GM12878 (cell line): ENCODE results near the gene LDLRAP1. TPM values are rescaled to one million over a fixed set of nuclear protein-coding genes. Genes with fewer than 3 reads are reported as not detected.

Source experiments
- ATAC-seq: fragments of 200-7000 bp; cut with Tn5 transposase; 3 replicates; pipeline ENCODE4 v1.9.1; 2020; ENCODE audit warnings: mild to moderate bottlenecking, moderate library complexity
- BruUV-seq: library from RNA; stranded (reverse); fragments of 400-500 nt; replicated peaks from 2 replicates; lab custom pipeline; 2021; lab: Mats Ljungman, UMichigan
- CTCF ChIA-PET: fragments of 300-600 bp; sonication (Branson Sonifier 250); formaldehyde crosslinking; extraction: SDS; loops from one replicate; lab custom pipeline; 2021; ENCODE audit warnings: inconsistent platforms; lab: Yijun Ruan, JAX
- POLR2A ChIA-PET: fragments of 350-600 bp; formaldehyde crosslinking; extraction: SDS; loops from one replicate; lab custom pipeline; 2021; ENCODE audit warnings: inconsistent platforms; lab: Charles Lee
- RAD21 ChIA-PET: fragments of 300-600 bp; sonication (Branson Sonifier 250); formaldehyde crosslinking; loops from one replicate; lab custom pipeline; 2023; ENCODE audit warnings: antibody characterized with exemption; ENCODE audit not compliant: unreplicated experiment; lab: Charles Lee
- SMC1A ChIA-PET: fragments of 300-600 bp; sonication (Branson Sonifier 250); formaldehyde crosslinking; loops from one replicate; lab custom pipeline; 2023; ENCODE audit not compliant: unreplicated experiment, uncharacterized antibody; lab: Charles Lee
- DNase-seq: peaks from one replicate; pipeline ENCODE4 v3.0.0-alpha.2; 2011; ENCODE audit warnings: low read depth, low spot score
- FAIRE-seq: peaks from 3 replicates; lab custom pipeline; 2011; peaks lifted over from hg19 to GRCh38; lab: Jason Lieb, UNC
- H2AFZ ChIP-seq: 2 replicates; pipeline ENCODE4 v1.6.0; 2011; ENCODE audit warnings: low read depth, low read length, control low read depth; ENCODE audit not compliant: control insufficient read depth
- H3K27ac ChIP-seq: 2 replicates; pipeline ENCODE4 v1.5.1; 2011; ENCODE audit warnings: control low read depth; ENCODE audit not compliant: control insufficient read depth, insufficient read depth
- H3K27me3 ChIP-seq, 2 experiments: replicated peaks in 1 of 2; 2 replicates each; pipeline versions ENCODE4 v1.6.0 to v1.6.1; 2011; ENCODE audit warnings: low read length in 1 of 2; ENCODE audit not compliant: control insufficient read depth in 2 of 2, insufficient read depth in 2 of 2
- H3K36me3 ChIP-seq, 2 experiments: 2 replicates each; pipeline ENCODE4 v1.5.1; 2011; ENCODE audit warnings: low read length in 1 of 2; ENCODE audit not compliant: control insufficient read depth in 2 of 2, insufficient read depth in 2 of 2
- H3K4me1 ChIP-seq: 2 replicates; pipeline ENCODE4 v1.6.1; 2011; ENCODE audit warnings: mild to moderate bottlenecking, low read length, moderate library complexity, mixed read lengths; ENCODE audit not compliant: control insufficient read depth, insufficient read depth
- H3K4me2 ChIP-seq: 2 replicates; pipeline ENCODE4 v1.6.0; 2011; ENCODE audit warnings: control low read depth; ENCODE audit not compliant: control insufficient read depth, insufficient read depth
- H3K4me3 ChIP-seq: fragments of 200-600 bp; sonication (generic); 2 replicates; pipeline ENCODE4 v1.5.1; 2016
- H3K79me2 ChIP-seq: 2 replicates; pipeline ENCODE4 v1.6.0; 2011; ENCODE audit warnings: low read length; ENCODE audit not compliant: control insufficient read depth, insufficient read depth
- H3K9ac ChIP-seq: 2 replicates; pipeline ENCODE4 v1.8.0; 2011; ENCODE audit warnings: low read length, control low read depth, mixed read lengths; ENCODE audit not compliant: control insufficient read depth, insufficient read depth
- H3K9me3 ChIP-seq: replicated peaks from 3 replicates; pipeline ENCODE4 v1.5.1; 2011; ENCODE audit warnings: mild to moderate bottlenecking, low read length; ENCODE audit not compliant: control insufficient read depth, insufficient read depth
- H4K20me1 ChIP-seq: 2 replicates; pipeline ENCODE4 v1.6.0; 2011; ENCODE audit not compliant: control insufficient read depth, insufficient read depth
- ETV6 ChIP-seq, 2 experiments: fragments of 450-650 bp in 1 of 2; IDR thresholded peaks in 1 of 2; conservative IDR thresholded peaks in 1 of 2; 2 replicates each; pipeline ENCODE4 v1.6.1; 2014; ENCODE audit warnings: antibody characterized with exemption in 1 of 2, borderline replicate concordance in 1 of 2, low read depth in 1 of 2, mild to moderate bottlenecking in 1 of 2, moderate library complexity in 1 of 2
- LARP7 ChIP-seq: fragments of 450-650 bp; IDR thresholded peaks from 2 replicates; pipeline ENCODE4 v1.6.1; 2017; ENCODE audit warnings: mild to moderate bottlenecking
- ZNF24 ChIP-seq: fragments of 450-650 bp; IDR thresholded peaks from 2 replicates; pipeline ENCODE4 v1.6.1; 2017; ENCODE audit warnings: antibody characterized with exemption, mild to moderate bottlenecking
- WGBS: methylation state at CpG from one replicate; pipeline ENCODE4 v1.1.6; 2016; ENCODE audit warnings: low lambda C conversion rate; ENCODE audit not compliant: insufficient replicate concordance, insufficient coverage; ENCODE audit errors: missing lambda C conversion rate; 5-methylcytosine and 5-hydroxymethylcytosine counted together
- in situ Hi-C: fragments of 300-500 bp; cut with MboI; formaldehyde crosslinking; loops from 9 replicates; pipeline ENCODE4 v1.14.3; 2018; ENCODE audit warnings: mixed read lengths
- intact Hi-C: fragments of 100-400 bp; cut with micrococcal nuclease; formaldehyde crosslinking; loops from one replicate; pipeline ENCODE4 v1.14.2; 2022; ENCODE audit not compliant: unreplicated experiment
- polyA plus RNA-seq, 11 experiments: library from polyadenylated mRNA; depleted of rRNA in 4 of 11; unstranded in 6 of 11; stranded (reverse) in 5 of 11; fragments of >200 nt; fragmentation: Nextera tagmentation in 4 of 11; fragmentation: Illumina TruSeq in 1 of 11; extraction: Ambion mirVana in 4 of 11; extraction: Trizol in 1 of 11; gene quantifications; 1 replicate in 1 of 11; 2 replicates in 10 of 11; pipeline versions ENCODE4 v1.2.1 to v1.2.3, GENCODE V29; 2011 to 2016; ENCODE audit warnings: inconsistent platforms in 2 of 11, missing spikeins in 2 of 11, low read depth in 1 of 11
- total RNA-seq, 4 experiments: library from RNA; depleted of rRNA in 3 of 4; stranded (reverse); fragments of >200 nt in 3 of 4; fragmentation: Illumina TruSeq in 1 of 4; extraction: Trizol in 1 of 4; gene quantifications; 2 replicates each; pipeline versions ENCODE4 v1.2.1 to v1.2.3, GENCODE V29; 2013 to 2021
- TF ChIP-seq, protein P1 (sequence below): fragments of 450-650 bp; IDR thresholded peaks from 2 replicates; pipeline ENCODE4 v1.6.1; 2017; ENCODE audit warnings: low read depth, mild to moderate bottlenecking, moderate library complexity

LDLRAP1 gene
- total and polyA plus RNA-seq, 10 of the 15 experiments (the other 5 are each of a cell fraction or from before 2014, with no cell fraction given) = 0.43 to 37.6 (median 22.0) TPM

- in situ Hi-C loops (loop anchor here (10.0 kb wide), 1 partner anchor 115 kb away; no protein-coding TSS in a partner anchor), intact Hi-C loops (loop anchor here (5.0 to 10.0 kb wide), 2 partner anchors 235 to 293 kb away; no protein-coding TSS in a partner anchor)
- POLR2A ChIA-PET = no interaction called here
- no peak for TF ChIP-seq LARP7
- TF ChIP-seq, protein P1, sequence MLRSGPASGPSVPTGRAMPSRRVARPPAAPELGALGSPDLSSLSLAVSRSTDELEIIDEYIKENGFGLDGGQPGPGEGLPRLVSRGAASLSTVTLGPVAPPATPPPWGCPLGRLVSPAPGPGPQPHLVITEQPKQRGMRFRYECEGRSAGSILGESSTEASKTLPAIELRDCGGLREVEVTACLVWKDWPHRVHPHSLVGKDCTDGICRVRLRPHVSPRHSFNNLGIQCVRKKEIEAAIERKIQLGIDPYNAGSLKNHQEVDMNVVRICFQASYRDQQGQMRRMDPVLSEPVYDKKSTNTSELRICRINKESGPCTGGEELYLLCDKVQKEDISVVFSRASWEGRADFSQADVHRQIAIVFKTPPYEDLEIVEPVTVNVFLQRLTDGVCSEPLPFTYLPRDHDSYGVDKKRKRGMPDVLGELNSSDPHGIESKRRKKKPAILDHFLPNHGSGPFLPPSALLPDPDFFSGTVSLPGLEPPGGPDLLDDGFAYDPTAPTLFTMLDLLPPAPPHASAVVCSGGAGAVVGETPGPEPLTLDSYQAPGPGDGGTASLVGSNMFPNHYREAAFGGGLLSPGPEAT = no peak
- 0 out of 2 replicates have a peak, but pooled peaks have one; percentile 15 for TF ChIP-seq ZNF24
- TF ChIP-seq ETV6 (conservative IDR thresholded peaks at IDR 0.05 in 1 of 2, IDR thresholded peaks at IDR 0.05 in 1 of 2; ENCODE audit: borderline replicate concordance in 1 of 2, low read depth in 1 of 2) = no peak
- Histone ChIP-seq H4K20me1 (no peaks in the 10 kb centered on the region), H3K27ac (no peak overlapping the region), H3K4me1 (no peaks in the 10 kb centered on the region), H3K79me2 (no peaks in the 10 kb centered on the region), H3K4me2 (no peak overlapping the region), H3K36me3 (no peaks in the 10 kb centered on the region), H2AFZ (no peak overlapping the region), H3K4me3 (no peak overlapping the region), H3K9me3 (no peaks in the 10 kb centered on the region), H3K9ac (no peak overlapping the region), H3K27me3 (0 out of 4 replicates have a peak, but pooled peaks cover 0 to 1% of the 10 kb centered on the region in 2 experiments)
- SMC1A ChIA-PET = interaction anchor here (0.6 to 2.7 kb wide), 6 partner anchors 16 to 975 kb away, joined by 3 to 24 read pairs (median 5); no protein-coding TSS in a partner anchor
- FAIRE-seq = no peak
- BruUV-seq = no TSS peak
- RAD21 ChIA-PET = interaction anchor here (0.8 to 1.6 kb wide), 5 partner anchors 17 to 290 kb away, joined by 3 to 7 read pairs (median 4); no protein-coding TSS in a partner anchor
- CTCF ChIA-PET = interaction anchor here (0.8 to 6.5 kb wide), 20 partner anchors 16 to 290 kb away, joined by 3 to 61 read pairs (median 6); no protein-coding TSS in a partner anchor
- no peak for DNase-seq
- peak; percentile 31; the same call in 1 of the 3 replicates for ATAC-seq
- WGBS = 34% methylated on average over 5 of the region's 5 CpGs
Measured at GRCh38 chr1:25519624-25520023, 23.8 kb upstream of the LDLRAP1 start.
